Neural cell (in vitro differentiated cells): Measurements from ENCODE around the gene NEURL1. TPM values are rescaled to one million over a fixed set of nuclear protein-coding genes. Genes with fewer than 3 reads are reported as not detected.

ENCODE experiments used
- H2AFZ ChIP-seq: fragments of 200-600, 300-800 bp; sonication (generic), shearing (Covaris generic); 2 replicates; pipeline ENCODE4 v1.6.0; 2014; ENCODE audit warnings: low read depth, mild to moderate bottlenecking, antibody characterized with exemption, low read length, moderate library complexity
- H3F3A ChIP-seq: fragments of 200-600 bp; shearing (Covaris generic); 2 replicates; pipeline ENCODE4 v1.6.1; 2016; ENCODE audit warnings: mild to moderate bottlenecking, moderate library complexity, mixed read lengths, antibody characterized with exemption, low read length; ENCODE audit not compliant: insufficient read depth, poor library complexity, severe bottlenecking
- H3K27ac ChIP-seq: fragments of 200-600, 300-800 bp; sonication (generic), shearing (Covaris generic); 2 replicates; pipeline ENCODE4 v1.5.1; 2014; ENCODE audit warnings: mild to moderate bottlenecking, low read length, moderate library complexity
- H3K27me3 ChIP-seq: fragments of 300-800, 200-600 bp; sonication (generic), shearing (Covaris generic); 2 replicates; pipeline ENCODE4 v1.6.0; 2014; ENCODE audit warnings: mild to moderate bottlenecking, low read depth, low read length, moderate library complexity; ENCODE audit not compliant: insufficient read depth
- H3K36me3 ChIP-seq: fragments of 300-800, 200-600 bp; sonication (generic), shearing (Covaris generic); 2 replicates; pipeline ENCODE4 v1.5.1; 2014; ENCODE audit warnings: mild to moderate bottlenecking, antibody characterized with exemption, low read length, moderate library complexity; ENCODE audit not compliant: insufficient read depth
- H3K4me2 ChIP-seq: fragments of 300-800, 200-600 bp; sonication (generic), shearing (Covaris generic); 2 replicates; pipeline ENCODE4 v1.6.0; 2014; ENCODE audit warnings: mild to moderate bottlenecking, low read length
- H3K4me3 ChIP-seq: fragments of 300-800, 200-600 bp; sonication (generic), shearing (Covaris generic); 2 replicates; pipeline ENCODE4 v1.5.1; 2014; ENCODE audit warnings: mild to moderate bottlenecking, low read length, moderate library complexity
- H3K79me2 ChIP-seq: fragments of 200-600 bp; shearing (Covaris generic); replicated peaks from 2 replicates; pipeline ENCODE4 v1.6.0; 2014; ENCODE audit warnings: mild to moderate bottlenecking, low read length, moderate library complexity; ENCODE audit not compliant: insufficient read depth
- H3K9ac ChIP-seq: fragments of 300-800, 200-600 bp; sonication (generic), shearing (Covaris generic); 2 replicates; pipeline ENCODE4 v1.6.1; 2016; ENCODE audit warnings: mild to moderate bottlenecking, low read length, mixed read lengths
- H3K9me2 ChIP-seq: fragments of 200-600 bp; shearing (Covaris generic); 2 replicates; pipeline ENCODE4 v1.6.1; 2016; ENCODE audit warnings: mild to moderate bottlenecking, low read length, mixed read lengths; ENCODE audit not compliant: insufficient read depth
- H3K9me3 ChIP-seq: fragments of 200-600, 300-800 bp; sonication (generic), shearing (Covaris generic); 2 replicates; pipeline ENCODE4 v1.6.1; 2016; ENCODE audit warnings: mild to moderate bottlenecking, mixed run types, low read length, moderate library complexity, mixed read lengths
- H4K20me1 ChIP-seq: fragments of 200-600 bp; shearing (Covaris generic); 2 replicates; pipeline ENCODE4 v1.6.1; 2016; ENCODE audit warnings: mild to moderate bottlenecking, mixed run types; ENCODE audit not compliant: insufficient read depth
- CTCF ChIP-seq: fragments of 450-650 bp; IDR thresholded peaks from 2 replicates; pipeline ENCODE4 v1.5.1; 2014; ENCODE audit warnings: antibody characterized with exemption, mild to moderate bottlenecking, moderate library complexity; ENCODE audit not compliant: poor library complexity, severe bottlenecking
- EP300 ChIP-seq: fragments of 450-650 bp; conservative IDR thresholded peaks from 2 replicates; pipeline ENCODE4 v1.6.1; 2014; ENCODE audit warnings: antibody characterized with exemption, mild to moderate bottlenecking, moderate library complexity; ENCODE audit not compliant: poor library complexity, severe bottlenecking
- EZH2 ChIP-seq: fragments of 200-600, 300-800 bp; shearing (Covaris generic), sonication (generic); IDR thresholded peaks from 2 replicates; pipeline ENCODE4 v1.6.1; 2014; ENCODE audit warnings: antibody characterized with exemption, low read length, borderline replicate concordance, mild to moderate bottlenecking; ENCODE audit not compliant: insufficient read depth, poor library complexity, severe bottlenecking
- MXI1 ChIP-seq: fragments of 450-650 bp; conservative IDR thresholded peaks from 2 replicates; pipeline ENCODE4 v1.6.1; 2014; ENCODE audit warnings: antibody characterized with exemption, mild to moderate bottlenecking; ENCODE audit not compliant: poor library complexity, severe bottlenecking
- POLR2AphosphoS5 ChIP-seq: IDR thresholded peaks from 2 replicates; pipeline ENCODE4 v1.6.1; 2012
- RAD21 ChIP-seq: fragments of 450-650 bp; conservative IDR thresholded peaks from 2 replicates; pipeline ENCODE4 v1.6.1; 2014; ENCODE audit warnings: antibody characterized with exemption, mild to moderate bottlenecking, moderate library complexity
- REST ChIP-seq: IDR thresholded peaks from 2 replicates; pipeline ENCODE4 v1.6.1; 2012; ENCODE audit warnings: borderline replicate concordance
- SMC3 ChIP-seq: fragments of 450-650 bp; conservative IDR thresholded peaks from 2 replicates; pipeline ENCODE4 v1.6.1; 2014; ENCODE audit warnings: antibody characterized with exemption, mild to moderate bottlenecking, moderate library complexity; ENCODE audit not compliant: poor library complexity
- TAF1 ChIP-seq: IDR thresholded peaks from 2 replicates; pipeline ENCODE4 v1.6.1; 2012; ENCODE audit warnings: low read depth
- polyA plus RNA-seq: library from polyadenylated mRNA; depleted of rRNA; stranded (reverse); fragments of >200 nt; gene quantifications from 2 replicates; pipeline ENCODE4 v1.2.3, GENCODE V29; 2014

NEURL1 gene
- polyA plus RNA-seq, 1 donor from 2014 or later: 12.3 TPM

DNA sequence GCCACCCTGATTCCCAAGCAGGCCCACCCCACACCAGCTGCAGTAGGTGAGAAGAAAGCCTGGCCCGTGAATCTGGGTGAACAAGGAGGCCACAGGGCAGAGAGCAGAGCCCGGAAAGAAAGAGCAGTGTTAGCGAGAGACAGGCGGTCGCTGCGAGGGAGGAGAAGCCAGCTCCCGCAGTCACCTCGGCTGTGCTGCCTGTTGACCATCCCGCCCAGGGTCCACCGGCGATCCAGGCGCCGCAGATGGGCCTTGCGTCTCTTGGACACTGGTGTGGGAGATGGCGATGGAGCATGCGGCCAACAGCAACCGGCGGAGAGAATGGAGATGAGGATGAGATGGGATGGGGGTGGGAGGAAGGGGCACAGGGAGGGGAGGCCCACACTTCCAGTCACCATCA is 128.8 kb downstream of the NEURL1 start:
- Histone ChIP-seq H3K79me2 (no peaks in the 10 kb centered on the region), H4K20me1 (no peaks in the 10 kb centered on the region), H3K36me3 (no peaks in the 10 kb centered on the region), H3F3A (no peaks in the 10 kb centered on the region), H3K27me3 (no peaks in the 10 kb centered on the region), H3K9me2 (no peaks in the 10 kb centered on the region), H3K9me3 (no peaks in the 10 kb centered on the region), H3K4me3 (no peak overlapping the region), H3K4me2 (no peak overlapping the region), H3K9ac (no peak overlapping the region), H2AFZ (no peak overlapping the region), H3K27ac (no peak overlapping the region)
- TF ChIP-seq SMC3: no peak
- TF ChIP-seq CTCF: no peak
- no peak for TF ChIP-seq REST
- no peak for TF ChIP-seq EP300
- TF ChIP-seq EZH2: no peak
- no peak for TF ChIP-seq TAF1
- TF ChIP-seq RAD21: no peak
- no peak for TF ChIP-seq MXI1

- Histone ChIP-seq H3K4me2 (no peak overlapping the region), H3K27me3 (no peaks in the 10 kb centered on the region), H3K79me2 (no peaks in the 10 kb centered on the region), H3K36me3 (no peaks in the 10 kb centered on the region), H3K27ac (no peak overlapping the region), H4K20me1 (no peaks in the 10 kb centered on the region), H3K9me3 (no peaks in the 10 kb centered on the region), H2AFZ (no peak overlapping the region), H3F3A (no peaks in the 10 kb centered on the region), H3K4me3 (no peak overlapping the region), H3K9ac (no peak overlapping the region), H3K9me2 (no peaks in the 10 kb centered on the region)
- TF ChIP-seq EP300: no peak
- no peak for TF ChIP-seq MXI1
- no peak for TF ChIP-seq REST
- TF ChIP-seq RAD21: no peak
- no peak for TF ChIP-seq POLR2AphosphoS5
- no peak for TF ChIP-seq TAF1
These were observed 129.6 kb downstream of the NEURL1 start for GRCh38 chr10:103622935-103623574.
